ENCODE measurements around the gene ZNF513. TPM values are rescaled to one million over a fixed set of nuclear protein-coding genes. Genes with fewer than 3 reads are reported as not detected.

The ZNF513 gene
- total and polyA plus RNA-seq, 2 donors (not counting 3 experiments of a cell fraction or from before 2014, with no cell fraction given) = 19.0 to 30.6 TPM

- TSS peak; percentile 61 for BruUV-seq (replicated peaks)
- Histone ChIP-seq H3K79me2 (ENCODE audit: control insufficient read depth, insufficient read depth, low read length) (peaks cover 60% of the 10 kb centered on the region), H3K27me3 (ENCODE audit: control insufficient read depth in 2 of 2, insufficient read depth in 2 of 2, low read length in 2 of 2) (no peaks in the 10 kb centered on the region), H3K4me2 (ENCODE audit: insufficient read depth, low read length) (peak within 1 kb of the TSS; percentile 99), H3K9me3 (replicated peaks; ENCODE audit: control insufficient read depth, insufficient read depth, low read length) (no peaks in the 10 kb centered on the region), H3K4me1 (ENCODE audit: control insufficient read depth, extremely low read depth, insufficient read depth, low read length) (peaks cover 16% of the 10 kb centered on the region), H3K4me3 (replicated peaks in 1 of 3; ENCODE audit: insufficient read depth in 1 of 3, low read depth in 1 of 3, low read length in 3 of 3) (peak within 1 kb of the TSS; percentile 40 to 90 (median 63)), H3K9ac (replicated peaks; ENCODE audit: extremely low read depth, insufficient read depth, low read length) (peak within 1 kb of the TSS; percentile 95), H4K20me1 (replicated peaks; ENCODE audit: control insufficient read depth, extremely low read depth, insufficient read depth, low read length) (no peaks in the 10 kb centered on the region), H3K27ac (ENCODE audit: insufficient read depth, low read depth, low read length) (peak within 1 kb of the TSS; percentile 83), H2AFZ (ENCODE audit: low read depth, low read length) (peak within 1 kb of the TSS; percentile 83), H3K36me3 (ENCODE audit: control insufficient read depth in 2 of 2, extremely low read depth in 1 of 2, insufficient read depth in 2 of 2, low read length in 2 of 2) (no peaks in the 10 kb centered on the region), H3K9me1 (replicated peaks; ENCODE audit: control insufficient read depth, extremely low read depth, insufficient read depth, low read length) (no peaks in the 10 kb centered on the region)
- ChIA-PET POLR2A (interaction anchor here (0.8 to 1.5 kb wide), 3 partner anchors 13 to 34 kb away, joined by 3 to 7 read pairs (median 4); partner anchors contain the start of gene EIF2B4), CTCF (interaction anchor here (1.0 to 1.8 kb wide), 4 partner anchors 12 to 276 kb away, joined by 3 to 8 read pairs (median 5); partner anchors contain the start of genes EIF2B4 and PPM1G)
- FAIRE-seq = peak; percentile 94
- TF ChIP-seq POLR2AphosphoS5 (IDR thresholded peaks at IDR 0.05; ENCODE audit: insufficient read depth, low read depth, low read length) = peak; percentile 98
- peak; percentile 81 for TF ChIP-seq MAX (IDR thresholded peaks at IDR 0.05; ENCODE audit: insufficient read depth, insufficient read length)
- peak; percentile 59 for TF ChIP-seq MYC (IDR thresholded peaks at IDR 0.05; ENCODE audit: low read depth, low read length)
- no peak for TF ChIP-seq EZH2 (IDR thresholded peaks at IDR 0.05; ENCODE audit: borderline replicate concordance, low read depth, low read length, severe bottlenecking)
- peak; percentile 98 for DNase-seq (ENCODE audit: low read depth, low spot score)
- intact Hi-C loops (cut with micrococcal nuclease) = loop anchor here (1.0 to 5.0 kb wide), 6 partner anchors 14 to 327 kb away; partner anchors contain the start of genes CAD, EIF2B4, MPV17 and NRBP1
- dilution Hi-C loops (cut with MboI; ENCODE audit: extremely low pct_ligation_motif_present, low sequenced_read_pairs) = no loop called here
Observed at GRCh38 chr2:27356382-27357181, 24.0 kb downstream of the ZNF513 start, which contains the start of gene GTF3C2. TSS of gene GTF3C2 (minus strand) at chr2:27356764. CDS start at chr2:27343554, 13,210 bp downstream.

GRCh38 chr2:27356056-27356381 is 24.5 kb downstream of the ZNF513 start:
- no peaks in the 10 kb centered on the region for H3K9me1 ChIP-seq (replicated peaks; ENCODE audit: control insufficient read depth, extremely low read depth, insufficient read depth, low read length)
- BruUV-seq (replicated peaks) = no TSS peak
- peak overlapping the region; percentile 83 for H3K27ac ChIP-seq (ENCODE audit: insufficient read depth, low read depth, low read length)
- H2AFZ ChIP-seq (ENCODE audit: low read depth, low read length) = peak overlapping the region; percentile 83
- FAIRE-seq (no peak), DNase-seq (ENCODE audit: low read depth, low spot score) (peak; percentile 77)
- H3K4me1 ChIP-seq (ENCODE audit: control insufficient read depth, extremely low read depth, insufficient read depth, low read length) = peaks cover 16% of the 10 kb centered on the region
- H3K79me2 ChIP-seq (ENCODE audit: control insufficient read depth, insufficient read depth, low read length) = peaks cover 64% of the 10 kb centered on the region
- no peaks in the 10 kb centered on the region for H4K20me1 ChIP-seq (replicated peaks; ENCODE audit: control insufficient read depth, extremely low read depth, insufficient read depth, low read length)
- dilution Hi-C loops (cut with MboI; ENCODE audit: extremely low pct_ligation_motif_present, low sequenced_read_pairs) = no loop called here
- peak overlapping the region; percentile 40 to 90 (median 63) for H3K4me3 ChIP-seq (replicated peaks in 1 of 3; ENCODE audit: insufficient read depth in 1 of 3, low read depth in 1 of 3, low read length in 3 of 3)
- H3K9ac ChIP-seq (replicated peaks; ENCODE audit: extremely low read depth, insufficient read depth, low read length) = peak overlapping the region; percentile 95
- H3K9me3 ChIP-seq (replicated peaks; ENCODE audit: control insufficient read depth, insufficient read depth, low read length) = no peaks in the 10 kb centered on the region
- intact Hi-C loops (cut with micrococcal nuclease) = loop anchor here (1.0 to 5.0 kb wide), 6 partner anchors 14 to 327 kb away; partner anchors contain the start of genes CAD, EIF2B4, MPV17 and NRBP1
- TF ChIP-seq POLR2A (IDR thresholded peaks at IDR 0.05; ENCODE audit: low read depth, low read length) (no peak), JUN (IDR thresholded peaks at IDR 0.05; ENCODE audit: borderline replicate concordance, insufficient read depth, insufficient read length, low read depth) (no peak), GATA2 (IDR thresholded peaks at IDR 0.05; ENCODE audit: insufficient read depth, insufficient read length, low read depth, low read length) (no peak), MAX (IDR thresholded peaks at IDR 0.05; ENCODE audit: insufficient read depth, insufficient read length) (no peak), EZH2 (IDR thresholded peaks at IDR 0.05; ENCODE audit: borderline replicate concordance, low read depth, low read length, severe bottlenecking) (no peak), MYC (IDR thresholded peaks at IDR 0.05; ENCODE audit: low read depth, low read length) (no peak), POLR2AphosphoS5 (IDR thresholded peaks at IDR 0.05; ENCODE audit: insufficient read depth, low read depth, low read length) (no peak), CTCF (IDR thresholded peaks at IDR 0.05; ENCODE audit: extremely low read depth in 1 of 2, insufficient read depth in 1 of 2, low read depth in 1 of 2, low read length in 2 of 2) (no peak), FOS (IDR thresholded peaks at IDR 0.05; ENCODE audit: borderline replicate concordance, insufficient read depth, low read length) (no peak)
- POLR2A ChIA-PET = interaction anchor here (1.1 kb wide), 1 partner anchor 34 kb away, joined by 4 read pairs; no protein-coding TSS in a partner anchor
- CTCF ChIA-PET = interaction anchor here (0.6 to 1.8 kb wide), 4 partner anchors 10 to 275 kb away, joined by 3 to 8 read pairs (median 5); partner anchors contain the start of genes EIF2B4 and PPM1G
- H3K4me2 ChIP-seq (ENCODE audit: insufficient read depth, low read length) = peak overlapping the region; percentile 99
- no peaks in the 10 kb centered on the region for H3K27me3 ChIP-seq (ENCODE audit: control insufficient read depth in 2 of 2, insufficient read depth in 2 of 2, low read length in 2 of 2)
- no peaks in the 10 kb centered on the region for H3K36me3 ChIP-seq (ENCODE audit: control insufficient read depth in 2 of 2, extremely low read depth in 1 of 2, insufficient read depth in 2 of 2, low read length in 2 of 2)

Data from endothelial cell of umbilical vein (primary cell).